AG04450 (cell line): ENCODE results near the gene RNF40. TPM values are rescaled to one million over a fixed set of nuclear protein-coding genes. Genes with fewer than 3 reads are reported as not detected.

Experiments used
- CTCF ChIA-PET: fragments of 300-600, 350-600 bp; formaldehyde crosslinking; extraction: SDS; loops from one replicate; lab custom pipeline; 2022; ENCODE audit warnings: antibody characterized with exemption, inconsistent platforms; lab: Charles Lee
- POLR2A ChIA-PET: fragments of 350-600 bp; formaldehyde crosslinking; extraction: SDS; loops from one replicate; lab custom pipeline; 2021; ENCODE audit warnings: antibody characterized with exemption, inconsistent platforms; lab: Yijun Ruan, JAX
- DNase-seq: peaks from one replicate; pipeline ENCODE4 v3.0.0-alpha.2; 2011; ENCODE audit warnings: low read depth, low spot score
- H3K27ac ChIP-seq: one replicate; pipeline ENCODE4 v1.5.1; 2012; ENCODE audit warnings: low read depth, low read length, control low read depth
- H3K27me3 ChIP-seq: one replicate; pipeline ENCODE4 v1.6.0; 2012; ENCODE audit warnings: low read length; ENCODE audit not compliant: control insufficient read depth, insufficient read depth
- H3K4me3 ChIP-seq: 2 replicates; pipeline ENCODE4 v1.5.1; 2011; ENCODE audit warnings: mild to moderate bottlenecking, low read depth, low read length, control low read depth
- H3K9me3 ChIP-seq: 2 replicates; pipeline ENCODE4 v1.5.1; 2012; ENCODE audit warnings: low read length; ENCODE audit not compliant: control insufficient read depth, insufficient read depth
- CTCF ChIP-seq: IDR thresholded peaks from 2 replicates; pipeline ENCODE4 v1.5.1; 2011; ENCODE audit warnings: low read depth, low read length, control low read depth, inconsistent platforms
- polyA plus RNA-seq: library from polyadenylated mRNA; depleted of rRNA; stranded (reverse); fragments of >200 nt; gene quantifications from 2 replicates; pipeline ENCODE4 v1.2.3, GENCODE V29; 2011

Gene RNF40
- polyA plus RNA-seq, 1 experiment = 66.8 TPM

- DNase-seq = no peak
- H3K27ac ChIP-seq = no peak overlapping the region
- no peak for TF ChIP-seq CTCF
- CTCF ChIA-PET = no interaction called here
- POLR2A ChIA-PET = no interaction called here
- no peak overlapping the region for H3K4me3 ChIP-seq
- H3K27me3 ChIP-seq = no peaks in the 10 kb centered on the region
- H3K9me3 ChIP-seq = no peaks in the 10 kb centered on the region
These were observed 30.7 kb upstream of the RNF40 start for GRCh38 chr16:30731411-30731810.

GRCh38 chr16:30736995-30737793 is 24.9 kb upstream of the RNF40 start:
- no peaks in the 10 kb centered on the region for H3K27me3 ChIP-seq
- no peaks in the 10 kb centered on the region for H3K9me3 ChIP-seq
- DNase-seq = no peak
- no peak overlapping the region for H3K4me3 ChIP-seq
- POLR2A ChIA-PET = interaction anchor here (2.0 kb wide), 1 partner anchor 11 kb away, joined by 5 read pairs; the partner anchor contains the start of gene PHKG2
- CTCF ChIA-PET = no interaction called here
- H3K27ac ChIP-seq = no peak overlapping the region
- TF ChIP-seq CTCF = no peak

GRCh38 chr16:30737794-30738648 is 24.1 kb upstream of the RNF40 start:
- Histone ChIP-seq H3K9me3 (no peaks in the 10 kb centered on the region), H3K27me3 (no peaks in the 10 kb centered on the region), H3K4me3 (no peak overlapping the region), H3K27ac (no peak overlapping the region)
- ChIA-PET CTCF (no interaction called here), POLR2A (interaction anchor here (2.0 kb wide), 1 partner anchor 10 kb away, joined by 5 read pairs; the partner anchor contains the start of gene PHKG2)
- DNase-seq = no peak
- no peak for TF ChIP-seq CTCF

- peak overlapping the region; percentile 39 for H3K27ac ChIP-seq
- POLR2A ChIA-PET = interaction anchor here (0.7 to 2.0 kb wide), 2 partner anchors 9 to 983 kb away, joined by 4 to 5 read pairs; partner anchors contain the start of gene PHKG2
- no peak for TF ChIP-seq CTCF
- no peak for DNase-seq
- no peak overlapping the region for H3K4me3 ChIP-seq
- H3K27me3 ChIP-seq = no peaks in the 10 kb centered on the region
- H3K9me3 ChIP-seq = no peaks in the 10 kb centered on the region
- CTCF ChIA-PET = no interaction called here
These were observed 22.9 kb upstream of the RNF40 start for GRCh38 chr16:30738984-30739951.
